ENCODE results near the gene MYMK.

- TF ChIP-seq CTCF (IDR thresholded peaks at IDR 0.05) (no peak), POLR2AphosphoS5 (IDR thresholded peaks at IDR 0.05) (no peak)
These were observed 16.7 kb downstream of the MYMK start for GRCh38 chr9:133508046-133508445.
